Right forelimb (tissue), 1 donor: Measurements from ENCODE around the gene AQP6.
"Not testable (repeated sequence)": the region's sequence is repeated elsewhere in the genome, so short reads cannot be mapped to it uniquely, and the experiment has no call there.

Source experiments
- DNase-seq: peaks from one replicate; pipeline ENCODE4 v3.0.0-alpha.2; 2018

Gene AQP6

GRCh38 chr12:49973361-49973830 is 649 bp downstream of the AQP6 start:
- DNase-seq, result no peak

- peak; percentile 68 for DNase-seq
Measured at GRCh38 chr12:49974231-49974675, 1.5 kb downstream of the AQP6 start.

- no peak for DNase-seq
Measured at GRCh38 chr12:49974677-49975317, 2.0 kb downstream of the AQP6 start.

GRCh38 chr12:49975318-49975761 is 2.6 kb downstream of the AQP6 start:
- DNase-seq, result no peak

GRCh38 chr12:49976557-49976956 is 3.8 kb downstream of the AQP6 start:
- DNase-seq, result no peak

GRCh38 chr12:49978125-49978524 is 5.4 kb downstream of the AQP6 start:
- no peak for DNase-seq

GRCh38 chr12:49979016-49979586 is 6.4 kb downstream of the AQP6 start:
- no peak for DNase-seq

GRCh38 chr12:49979791-49980190 is 7.0 kb downstream of the AQP6 start:
- DNase-seq, result no peak

- DNase-seq, result no peak
Measured at GRCh38 chr12:49980501-49981349, 8.0 kb downstream of the AQP6 start.

- DNase-seq, result no peak
Measured at GRCh38 chr12:49982246-49983087, 9.7 kb downstream of the AQP6 start.

- peak; percentile 74 for DNase-seq
Measured at GRCh38 chr12:49983892-49984291, 11.1 kb downstream of the AQP6 start.

GRCh38 chr12:49984476-49985359 is 12.0 kb downstream of the AQP6 start:
- no peak for DNase-seq

GRCh38 chr12:49985981-49986380 is 13.2 kb downstream of the AQP6 start:
- no peak for DNase-seq

GRCh38 chr12:49986476-49986875 is 13.7 kb downstream of the AQP6 start:
- DNase-seq, result not testable (repeated sequence)

- DNase-seq, result no peak
Measured at GRCh38 chr12:49987625-49988303, 15.0 kb downstream of the AQP6 start.

- DNase-seq, result not testable (repeated sequence)
Measured at GRCh38 chr12:49989400-49989799, 16.7 kb downstream of the AQP6 start.

GRCh38 chr12:49990273-49990672 is 17.5 kb downstream of the AQP6 start:
- DNase-seq, result no peak

- DNase-seq, result no peak
Measured at GRCh38 chr12:49998453-49998852, 25.7 kb downstream of the AQP6 start.

- DNase-seq, result no peak
Measured at GRCh38 chr12:50003595-50003994, 30.8 kb downstream of the AQP6 start.

GRCh38 chr12:50004696-50005095 is 31.9 kb downstream of the AQP6 start:
- DNase-seq, result no peak

GRCh38 chr12:50005175-50005574 is 32.4 kb downstream of the AQP6 start:
- DNase-seq, result no peak
